GM12865 (cell line): ENCODE results near the gene ZSCAN18.

Experiments used
- DNase-seq: peaks from one replicate; pipeline ENCODE4 v3.0.0; 2010; ENCODE audit warnings: low read depth
- H3K4me3 ChIP-seq: 2 replicates; pipeline ENCODE4 v1.5.1; 2011; ENCODE audit warnings: mild to moderate bottlenecking, low read depth, low read length, control low read depth
- TF ChIP-seq, protein P1 (sequence below): IDR thresholded peaks from 2 replicates; pipeline ENCODE4 v1.5.1; 2011; ENCODE audit warnings: low read length, control low read depth, low read depth, inconsistent platforms; ENCODE audit not compliant: insufficient read depth; ENCODE audit errors: missing control alignments

The ZSCAN18 gene

DNA sequence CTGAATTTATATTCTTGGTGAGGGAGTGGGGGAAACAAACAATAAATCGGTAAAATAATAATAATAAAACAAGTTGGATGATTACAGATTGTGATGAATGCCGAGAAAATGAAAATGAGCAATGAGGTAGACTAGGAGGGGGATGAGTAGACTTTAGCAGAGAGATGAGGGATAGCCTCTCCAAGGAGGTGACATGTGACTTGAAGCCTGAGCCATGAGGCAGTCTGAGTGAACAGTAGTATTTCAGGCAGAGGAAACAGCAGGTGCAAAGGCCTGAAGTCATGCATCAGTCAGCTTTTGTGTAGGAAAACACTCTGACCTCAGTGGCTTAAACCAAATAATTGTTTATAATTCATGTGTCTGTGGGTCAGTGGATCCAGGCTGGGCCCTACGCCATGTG, 34.3 kb downstream of the ZSCAN18 start:
- DNase-seq, result no peak
- TF ChIP-seq, protein P1, sequence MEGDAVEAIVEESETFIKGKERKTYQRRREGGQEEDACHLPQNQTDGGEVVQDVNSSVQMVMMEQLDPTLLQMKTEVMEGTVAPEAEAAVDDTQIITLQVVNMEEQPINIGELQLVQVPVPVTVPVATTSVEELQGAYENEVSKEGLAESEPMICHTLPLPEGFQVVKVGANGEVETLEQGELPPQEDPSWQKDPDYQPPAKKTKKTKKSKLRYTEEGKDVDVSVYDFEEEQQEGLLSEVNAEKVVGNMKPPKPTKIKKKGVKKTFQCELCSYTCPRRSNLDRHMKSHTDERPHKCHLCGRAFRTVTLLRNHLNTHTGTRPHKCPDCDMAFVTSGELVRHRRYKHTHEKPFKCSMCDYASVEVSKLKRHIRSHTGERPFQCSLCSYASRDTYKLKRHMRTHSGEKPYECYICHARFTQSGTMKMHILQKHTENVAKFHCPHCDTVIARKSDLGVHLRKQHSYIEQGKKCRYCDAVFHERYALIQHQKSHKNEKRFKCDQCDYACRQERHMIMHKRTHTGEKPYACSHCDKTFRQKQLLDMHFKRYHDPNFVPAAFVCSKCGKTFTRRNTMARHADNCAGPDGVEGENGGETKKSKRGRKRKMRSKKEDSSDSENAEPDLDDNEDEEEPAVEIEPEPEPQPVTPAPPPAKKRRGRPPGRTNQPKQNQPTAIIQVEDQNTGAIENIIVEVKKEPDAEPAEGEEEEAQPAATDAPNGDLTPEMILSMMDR, result no peak
- H3K4me3 ChIP-seq, result no peak overlapping the region

DNA sequence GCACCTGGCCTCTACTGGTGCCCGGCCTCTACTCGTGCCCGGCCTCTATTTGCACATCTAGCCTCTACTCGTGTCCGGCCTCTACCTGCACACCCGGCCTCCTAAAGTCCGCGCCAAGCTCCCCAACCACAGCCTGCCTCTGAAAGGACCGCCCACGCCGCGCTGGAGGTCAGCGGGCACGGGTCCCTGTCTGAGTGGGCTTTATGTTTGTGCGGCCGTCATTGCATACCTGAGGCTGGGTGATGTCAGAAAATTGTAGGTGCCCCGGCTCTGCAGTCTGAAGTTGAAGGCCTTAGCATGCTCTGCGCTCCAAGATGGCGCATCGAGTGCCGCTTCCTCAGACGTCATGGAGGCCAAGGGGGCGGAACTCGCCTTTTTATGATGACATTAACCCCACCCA, 37.8 kb downstream of the ZSCAN18 start:
- DNase-seq, result no peak
- TF ChIP-seq, protein P1, result no peak
- no peak overlapping the region for H3K4me3 ChIP-seq

DNA sequence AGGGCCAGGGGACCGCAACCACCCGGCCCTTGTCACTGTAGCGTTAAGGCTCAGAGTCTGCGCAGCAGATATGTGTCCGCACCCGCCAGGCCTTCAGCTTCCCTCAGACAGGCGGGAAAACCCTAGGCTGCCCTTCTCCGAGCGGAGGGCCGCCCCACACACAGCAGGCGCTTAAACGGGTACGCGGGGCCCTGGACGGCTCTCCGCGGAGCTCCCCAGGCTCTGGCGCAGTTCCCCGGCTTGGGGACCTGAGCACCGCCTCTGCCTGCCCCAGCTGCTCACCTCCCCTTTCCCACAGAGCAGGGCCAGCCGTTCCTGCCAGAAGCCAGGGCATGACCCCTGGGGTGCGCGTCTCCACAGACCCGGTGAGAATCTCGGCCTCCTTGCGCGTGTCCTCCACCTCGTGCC, 38.4 kb downstream of the ZSCAN18 start:
- no peak overlapping the region for H3K4me3 ChIP-seq
- TF ChIP-seq, protein P1, result no peak
- DNase-seq, result no peak

DNA sequence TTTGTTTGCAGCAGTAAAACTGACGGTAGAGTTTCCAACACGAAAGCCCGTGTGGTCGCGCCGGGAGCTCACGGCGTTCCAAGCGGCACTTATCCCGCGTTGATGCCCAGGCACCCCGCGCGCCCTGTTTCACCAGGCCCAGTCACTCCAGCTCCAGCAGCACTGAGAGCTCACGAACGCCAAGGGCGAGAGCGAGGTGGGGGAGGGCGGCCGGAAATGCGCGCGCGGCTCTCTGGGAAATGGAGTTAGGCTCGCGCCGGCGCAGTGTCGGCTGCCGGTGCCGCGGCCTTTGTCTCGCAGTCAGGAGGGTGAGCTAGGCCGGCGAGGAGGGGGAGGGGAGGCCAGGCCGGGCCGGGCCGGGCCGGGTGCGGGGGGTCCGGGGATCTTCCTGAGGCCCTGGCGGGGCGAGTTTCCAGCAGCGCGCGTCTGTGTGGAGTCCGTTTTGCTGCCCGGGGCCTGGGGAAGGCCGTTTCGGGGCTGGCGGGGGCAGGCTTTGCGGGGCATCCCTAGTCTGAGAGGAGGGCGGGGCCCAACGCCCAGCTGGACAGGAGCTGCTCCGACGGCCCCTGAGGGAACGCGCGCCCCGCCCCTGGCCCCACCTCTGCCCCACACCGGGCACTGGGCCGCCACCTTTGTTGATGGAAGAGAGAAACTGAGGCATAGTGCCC, 38.9 kb downstream of the ZSCAN18 start, which contains the start of gene ZNF135:
Gene ZNF135, plus strand, starts transcription at position 280 of the 668 bp plus-strand sequence. CDS start 721 bp downstream, outside the sequence.
- TF ChIP-seq, protein P1, result no peak
- no peak within 1 kb of the TSS for H3K4me3 ChIP-seq
- DNase-seq, result no peak

DNA sequence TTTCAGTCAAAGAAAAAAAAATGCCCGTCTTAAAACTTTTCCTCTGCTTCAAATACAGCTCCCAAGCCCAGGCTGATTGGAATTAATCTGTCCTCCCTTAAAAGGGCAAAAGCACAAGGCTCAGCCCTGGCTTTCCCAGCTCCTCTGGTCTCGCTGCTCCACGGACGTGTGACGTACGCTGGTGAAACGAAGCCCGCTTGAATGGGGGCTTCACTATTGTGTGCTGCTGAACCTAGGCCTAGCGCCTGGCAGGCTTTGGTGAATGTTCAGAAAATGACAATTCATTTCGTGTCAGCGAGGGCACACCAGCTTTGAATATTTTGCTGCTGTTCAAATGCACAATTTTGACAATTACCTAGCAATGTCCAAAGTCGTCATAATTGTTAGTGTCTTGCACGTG, 39.6 kb downstream of the ZSCAN18 start:
- TF ChIP-seq, protein P1, result no peak
- no peak for DNase-seq
- no peak overlapping the region for H3K4me3 ChIP-seq

DNA sequence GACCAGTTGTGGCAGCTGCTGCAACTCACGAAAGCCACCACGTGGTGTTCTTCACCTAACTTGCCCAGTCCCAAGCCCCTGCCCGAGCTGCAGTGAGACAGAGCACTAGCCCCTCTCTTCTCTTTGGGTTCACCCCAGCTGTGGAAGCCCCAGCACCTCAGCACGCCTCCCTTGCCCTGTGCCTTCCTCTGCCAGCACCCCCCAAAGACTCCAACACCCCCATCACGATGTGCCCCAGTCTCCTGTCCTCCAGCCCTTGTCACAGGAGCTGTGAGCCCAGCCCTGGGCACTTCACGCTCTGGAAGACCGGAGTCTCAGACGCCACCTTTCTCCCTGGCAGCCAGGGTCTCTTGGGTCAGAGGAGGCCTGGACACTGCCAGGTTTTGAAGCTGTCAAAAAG, 41.2 kb downstream of the ZSCAN18 start:
- TF ChIP-seq, protein P1, result no peak
- no peak overlapping the region for H3K4me3 ChIP-seq
- DNase-seq, result no peak

DNA sequence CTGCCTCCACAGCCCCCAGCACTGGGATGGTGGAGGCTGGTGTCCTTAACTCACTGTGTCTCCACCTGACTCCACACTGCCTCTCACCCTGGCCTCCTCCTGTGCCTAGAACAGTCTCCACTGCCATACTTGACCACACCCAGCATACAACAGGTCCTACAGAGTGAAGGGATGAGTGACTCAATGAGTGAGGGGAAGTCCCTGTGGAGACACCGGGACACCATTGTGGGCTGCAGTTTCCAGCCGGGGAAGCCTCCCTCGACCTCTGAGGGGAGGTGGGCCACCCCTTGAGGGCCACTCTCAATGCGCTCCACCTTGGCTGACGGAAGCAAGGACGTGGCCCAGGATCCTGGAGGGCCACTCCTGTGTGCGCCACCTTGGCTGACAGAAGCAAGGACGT, 41.8 kb downstream of the ZSCAN18 start:
- no peak overlapping the region for H3K4me3 ChIP-seq
- DNase-seq, result no peak

More for the DNA sequence above, 41.8 kb downstream of the ZSCAN18 start:
- TF ChIP-seq, protein P1, result no peak
